Psoas muscle (tissue), 8 donors: Measurements from ENCODE around the gene STEAP3. TPM values are rescaled to one million over a fixed set of nuclear protein-coding genes. Genes with fewer than 3 reads are reported as not detected.

Source experiments
- ATAC-seq, 4 donors: fragments of 200-7000 bp; cut with Tn5 transposase; one replicate each; pipeline ENCODE4 v1.9.1; 2020; ENCODE audit warnings: moderate library complexity in 3 of 4, mild to moderate bottlenecking in 2 of 4
- DNase-seq, 2 donors: peaks; one replicate each; pipeline ENCODE4 v3.0.0-alpha.2; 2020
- H3K27ac ChIP-seq: fragments of 200-600 bp; one replicate; pipeline ENCODE4 v1.8.0; 2022
- H3K27me3 ChIP-seq, 3 donors: fragments of 200-600 bp in 1 of 3; one replicate each; pipeline versions ENCODE4 v1.6.1 to v1.8.0; 2013 to 2022; ENCODE audit warnings: low read length in 2 of 3, mild to moderate bottlenecking in 2 of 3, moderate library complexity in 1 of 3; ENCODE audit not compliant: insufficient read depth in 3 of 3
- H3K36me3 ChIP-seq, 2 donors: fragments of 200-600 bp in 1 of 2; one replicate each; pipeline versions ENCODE4 v1.6.1 to v1.8.0; 2013 to 2022; ENCODE audit warnings: low read depth in 1 of 2, mild to moderate bottlenecking in 1 of 2, moderate library complexity in 1 of 2; ENCODE audit not compliant: insufficient read depth in 1 of 2
- H3K4me1 ChIP-seq: fragments of 200-600 bp; one replicate; pipeline ENCODE4 v1.8.0; 2022
- H3K4me3 ChIP-seq: fragments of 200-600 bp; one replicate; pipeline ENCODE4 v1.8.0; 2022; ENCODE audit warnings: mild to moderate bottlenecking
- H3K9me3 ChIP-seq: fragments of 200-600 bp; one replicate; pipeline ENCODE4 v1.8.0; 2022
- CTCF ChIP-seq: fragments of 200-600 bp; IDR thresholded peaks from one replicate; pipeline ENCODE4 v1.8.0; 2022; ENCODE audit warnings: antibody characterized with exemption
- WGBS, 3 donors: extraction: QIAGEN DNeasy Blood & Tissue Kit; methylation state at CpG; one replicate each; pipeline versions ENCODE4 v1.1.6 to v1.1.7; 2013; 5-methylcytosine and 5-hydroxymethylcytosine counted together
- intact Hi-C, 2 donors: fragments of 100-400 bp; cut with DNase I; formaldehyde crosslinking; loops; one replicate each; pipeline versions ENCODE4 v1.11.0 to v1.14.2; 2022
- polyA plus RNA-seq, 3 donors: library from polyadenylated mRNA; stranded (reverse); fragments of 200-250 nt; gene quantifications; one replicate each; pipeline ENCODE4 v1.2.3, GENCODE V29; 2013
- total RNA-seq, 4 donors: library from RNA; stranded (reverse); fragmentation: NEBNext Ultra II Directional in 2 of 4; extraction: Animal tissue kit (Norgen Biotek cat#: 25700) in 2 of 4; gene quantifications; one replicate each; pipeline versions ENCODE4 v1.2.1 to v1.2.4, GENCODE V29; 2021 to 2023
- donor health status: healthy with polysubstance abuse.
- donor health status: DM: no; HTN: no; CAD: no; lungs with moderate emphysema.
- donor health status: Bipolar disorder and iron deficiency.
- donor health status: healthy.
- donor health status: DM: yes; HTN: yes; CAD: no.
- donor health status: DM: no; HTN: no; CAD: no.
- donor health status: DM: no; HTN: no; CAD: no.
- donor health status: DM: yes; HTN: yes; CAD: no.

The STEAP3 gene
- total and polyA plus RNA-seq, 7 donors, result 8.6 to 47.4 (median 15.7) TPM

GRCh38 chr2:119308793-119309330 is 85.2 kb downstream of the STEAP3 start:
- intact Hi-C loops, result loop anchor here in 1 of 2 donors (10.0 kb wide), 1 partner anchor 176 kb away; no protein-coding TSS in a partner anchor
- H3K27me3 ChIP-seq, result no peaks in the 10 kb centered on the region
- no peaks in the 10 kb centered on the region for H3K36me3 ChIP-seq
- peaks cover 19% of the 10 kb centered on the region for H3K4me1 ChIP-seq
- ATAC-seq (no peak), DNase-seq (no peak)
- no peak for TF ChIP-seq CTCF
- H3K4me3 ChIP-seq, result no peak overlapping the region
- no peaks in the 10 kb centered on the region for H3K9me3 ChIP-seq
- WGBS, 3 donors, result 35 to 46% (median 38%) methylated on average over 4 of the region's 4 CpGs
- peak overlapping the region; percentile 2 for H3K27ac ChIP-seq

- DNase-seq, result no peak
- ATAC-seq, result no peak
- Histone ChIP-seq H3K4me3 (no peak overlapping the region), H3K27ac (no peak overlapping the region), H3K9me3 (no peaks in the 10 kb centered on the region), H3K36me3 (no peaks in the 10 kb centered on the region), H3K27me3 (no peaks in the 10 kb centered on the region), H3K4me1 (peaks cover 11% of the 10 kb centered on the region)
- intact Hi-C loops, result loop anchor here (5.0 kb wide), 3 partner anchors 56 to 429 kb away; partner anchors contain the start of genes C2orf76 (in 1 of the 2) and DBI (in 1 of the 2)
- no peak for TF ChIP-seq CTCF
- 74 to 77% (median 76%) methylated on average over 5 of the region's 5 CpGs for WGBS, 3 donors
Measured at GRCh38 chr2:119311371-119311770, 87.7 kb downstream of the STEAP3 start.

GRCh38 chr2:119311831-119312230 is 88.2 kb downstream of the STEAP3 start:
- TF ChIP-seq CTCF, result no peak
- H3K9me3 ChIP-seq, result no peaks in the 10 kb centered on the region
- 92 to 93% (median 93%) methylated on average over 9 of the region's 9 CpGs for WGBS, 3 donors
- no peak overlapping the region for H3K4me3 ChIP-seq
- peak overlapping the region; percentile 75 for H3K27ac ChIP-seq
- no peaks in the 10 kb centered on the region for H3K27me3 ChIP-seq
- peaks cover 11% of the 10 kb centered on the region for H3K4me1 ChIP-seq
- ATAC-seq, result no peak
- DNase-seq, result no peak
- H3K36me3 ChIP-seq, result no peaks in the 10 kb centered on the region
- intact Hi-C loops, result loop anchor here (5.0 kb wide), 3 partner anchors 55 to 430 kb away; partner anchors contain the start of genes C2orf76 (in 1 of the 2) and DBI (in 1 of the 2)

Other genes with a start within 250 kb of the STEAP3 start
- gene C1QL2, start 65.1 kb upstream of the STEAP3 start, total RNA-seq, result not detected
- under 1 TPM in 1 of 3 donors, not detected in 2; 0.03 TPM for gene C1QL2, start 65.1 kb upstream of the STEAP3 start, polyA plus RNA-seq
- gene C2orf76, start 143.0 kb downstream of the STEAP3 start, total RNA-seq, result 1 to 10 TPM; 4.1 to 7.2 (median 6.0) TPM
- 1 to 10 TPM; 6.1 to 9.3 (median 7.9) TPM for gene C2orf76, start 143.0 kb downstream of the STEAP3 start, polyA plus RNA-seq
- 10 to 100 TPM; 50.6 to 88.7 (median 53.4) TPM for gene DBI, start 143.1 kb downstream of the STEAP3 start, total RNA-seq
- gene DBI, start 143.1 kb downstream of the STEAP3 start, polyA plus RNA-seq, result 100 to 1,000 TPM; 198 to 264 (median 199) TPM
- gene TMEM37, start 208.0 kb downstream of the STEAP3 start, total RNA-seq, result 1 to 10 TPM in 3 of 4 donors, under 1 TPM in 1; 0.96 to 3.9 (median 1.4) TPM
- under 1 TPM; 0.60 to 0.96 (median 0.90) TPM for gene TMEM37, start 208.0 kb downstream of the STEAP3 start, polyA plus RNA-seq